Astrocyte of the spinal cord (primary cell): ENCODE measurements around the gene UNC13A.

ENCODE experiments used
- DNase-seq: peaks from one replicate; pipeline ENCODE4 v3.0.0; 2011; ENCODE audit warnings: low read depth, low spot score
- H3K4me3 ChIP-seq: 2 replicates; pipeline ENCODE4 v1.5.1; 2011; ENCODE audit warnings: low read depth, mild to moderate bottlenecking, low read length, moderate library complexity
- CTCF ChIP-seq: IDR thresholded peaks from 2 replicates; pipeline ENCODE4 v1.5.1; 2012; ENCODE audit warnings: low read depth, mild to moderate bottlenecking, low read length, inconsistent platforms
- in situ Hi-C: cut with HindIII; loops from 2 replicates; pipeline ENCODE4 v1.10.0; 2017; ENCODE audit warnings: low sequenced_read_pairs

The UNC13A gene

GRCh38 chr19:17711851-17712250, 23.7 kb upstream of the UNC13A start:
- no peak for DNase-seq
- H3K4me3 ChIP-seq: no peak overlapping the region
- in situ Hi-C loops: no loop called here
- TF ChIP-seq CTCF: no peak

GRCh38 chr19:17706750-17707181, 18.6 kb upstream of the UNC13A start:
- TF ChIP-seq CTCF: no peak
- peak; percentile 16 for DNase-seq
- no peak overlapping the region for H3K4me3 ChIP-seq
- in situ Hi-C loops: no loop called here

- H3K4me3 ChIP-seq: no peak overlapping the region
- peak; percentile 70 for TF ChIP-seq CTCF
- no peak for DNase-seq
- in situ Hi-C loops: no loop called here
Observed at GRCh38 chr19:17703824-17704463, 15.8 kb upstream of the UNC13A start.

GRCh38 chr19:17695198-17695597, 7.0 kb upstream of the UNC13A start:
- no peak overlapping the region for H3K4me3 ChIP-seq
- DNase-seq: no peak
- TF ChIP-seq CTCF: no peak
- in situ Hi-C loops: no loop called here

- no peak for DNase-seq
- TF ChIP-seq CTCF: no peak
- no peak overlapping the region for H3K4me3 ChIP-seq
- in situ Hi-C loops: no loop called here
Observed at GRCh38 chr19:17692566-17692965, 4.4 kb upstream of the UNC13A start.

GRCh38 chr19:17688853-17689595, 870 bp upstream of the UNC13A start:
- H3K4me3 ChIP-seq: no peak overlapping the region
- in situ Hi-C loops: no loop called here
- no peak for TF ChIP-seq CTCF
- no peak for DNase-seq
